GM13977 (cell line): ENCODE measurements around the gene DENND5B.
A peak's percentile ranks its signal among the peaks of the same experiment; 100 is the strongest.

Source experiments
- DNase-seq: peaks from one replicate; pipeline ENCODE4 v3.0.0; 2012; ENCODE audit warnings: low spot score
- in situ Hi-C: fragments of 300-500 bp; cut with MboI; formaldehyde crosslinking; loops from one replicate; pipeline ENCODE4 v1.12.0; 2022; ENCODE audit warnings: low sequenced_read_pairs, low pct_unique_long_range_greater_than_20kb, mixed read lengths, inconsistent platforms; ENCODE audit not compliant: unreplicated experiment
- TF ChIP-seq, protein P1 (sequence below): IDR thresholded peaks from 2 replicates; pipeline ENCODE4 v1.5.1; 2012; ENCODE audit warnings: mild to moderate bottlenecking, control low read depth; ENCODE audit not compliant: insufficient read depth; ENCODE audit errors: extremely low read depth, missing control alignments

DENND5B gene

DNA sequence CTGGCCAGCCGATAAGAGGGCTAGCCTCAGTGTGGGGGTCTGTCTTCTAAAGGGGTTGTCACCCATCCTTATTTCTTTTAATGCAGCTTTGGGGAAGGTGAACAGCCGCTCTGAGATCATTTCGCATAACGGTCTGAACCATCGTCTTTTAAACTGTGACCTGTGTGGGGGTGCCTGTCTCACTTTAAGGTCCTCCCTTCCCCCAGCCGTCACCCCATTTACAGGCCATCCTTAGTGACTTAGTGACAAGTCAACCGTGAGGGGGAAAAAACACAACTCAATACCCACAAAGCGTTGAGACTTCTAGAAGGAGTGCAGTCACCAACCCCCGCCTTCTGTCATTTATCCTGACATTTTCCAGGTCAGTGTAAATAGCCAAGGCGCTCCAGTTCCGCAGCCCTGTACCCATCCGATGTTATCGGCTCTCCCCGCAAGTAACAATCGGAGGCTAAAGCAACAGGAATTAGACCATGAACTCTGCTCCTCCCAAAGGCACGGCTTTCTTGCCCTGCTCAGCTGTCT, 505 bp upstream of the DENND5B start:
- in situ Hi-C loops = no loop called here
- TF ChIP-seq, protein P1, sequence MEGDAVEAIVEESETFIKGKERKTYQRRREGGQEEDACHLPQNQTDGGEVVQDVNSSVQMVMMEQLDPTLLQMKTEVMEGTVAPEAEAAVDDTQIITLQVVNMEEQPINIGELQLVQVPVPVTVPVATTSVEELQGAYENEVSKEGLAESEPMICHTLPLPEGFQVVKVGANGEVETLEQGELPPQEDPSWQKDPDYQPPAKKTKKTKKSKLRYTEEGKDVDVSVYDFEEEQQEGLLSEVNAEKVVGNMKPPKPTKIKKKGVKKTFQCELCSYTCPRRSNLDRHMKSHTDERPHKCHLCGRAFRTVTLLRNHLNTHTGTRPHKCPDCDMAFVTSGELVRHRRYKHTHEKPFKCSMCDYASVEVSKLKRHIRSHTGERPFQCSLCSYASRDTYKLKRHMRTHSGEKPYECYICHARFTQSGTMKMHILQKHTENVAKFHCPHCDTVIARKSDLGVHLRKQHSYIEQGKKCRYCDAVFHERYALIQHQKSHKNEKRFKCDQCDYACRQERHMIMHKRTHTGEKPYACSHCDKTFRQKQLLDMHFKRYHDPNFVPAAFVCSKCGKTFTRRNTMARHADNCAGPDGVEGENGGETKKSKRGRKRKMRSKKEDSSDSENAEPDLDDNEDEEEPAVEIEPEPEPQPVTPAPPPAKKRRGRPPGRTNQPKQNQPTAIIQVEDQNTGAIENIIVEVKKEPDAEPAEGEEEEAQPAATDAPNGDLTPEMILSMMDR = no peak
- peak; percentile 43 for DNase-seq

DNA sequence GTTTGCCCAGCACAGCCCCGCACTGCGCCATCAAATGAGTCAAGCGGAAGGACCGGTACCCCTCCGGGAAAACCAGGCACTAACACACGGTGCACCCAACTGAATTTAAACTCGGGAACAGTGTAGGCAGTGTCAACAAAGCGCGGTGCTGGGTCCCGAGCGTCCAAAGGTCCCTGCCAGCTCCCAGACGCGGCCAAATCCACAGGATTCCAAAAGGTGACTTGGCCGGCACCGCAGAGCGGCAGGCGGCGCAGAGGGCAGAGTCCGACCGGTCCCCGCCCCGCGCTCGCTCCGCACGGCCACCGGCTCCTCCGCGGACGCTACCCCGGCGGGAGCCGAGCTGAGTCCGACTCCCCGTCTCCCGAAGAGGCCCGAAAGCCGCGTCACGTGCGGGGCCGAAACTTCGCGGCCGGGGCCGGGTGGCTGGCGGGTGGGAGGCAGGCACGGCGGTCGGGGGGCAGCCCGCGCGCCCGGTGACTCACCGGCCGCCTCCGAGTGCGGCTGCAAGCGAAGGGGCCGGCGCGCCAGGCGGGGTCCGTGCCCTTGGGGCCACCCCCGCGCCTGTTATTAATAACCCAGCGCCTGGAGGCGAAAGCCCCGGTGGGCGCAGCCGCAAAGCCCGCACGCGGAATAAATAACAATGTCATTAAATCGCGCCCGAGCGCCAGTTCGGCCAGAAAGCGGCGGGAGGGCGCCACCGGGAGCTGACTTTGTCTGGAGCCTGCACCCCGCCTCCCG, 863 bp downstream of the DENND5B start:
- TF ChIP-seq, protein P1 = no peak
- in situ Hi-C loops = no loop called here
- peak; percentile 65 for DNase-seq

DNA sequence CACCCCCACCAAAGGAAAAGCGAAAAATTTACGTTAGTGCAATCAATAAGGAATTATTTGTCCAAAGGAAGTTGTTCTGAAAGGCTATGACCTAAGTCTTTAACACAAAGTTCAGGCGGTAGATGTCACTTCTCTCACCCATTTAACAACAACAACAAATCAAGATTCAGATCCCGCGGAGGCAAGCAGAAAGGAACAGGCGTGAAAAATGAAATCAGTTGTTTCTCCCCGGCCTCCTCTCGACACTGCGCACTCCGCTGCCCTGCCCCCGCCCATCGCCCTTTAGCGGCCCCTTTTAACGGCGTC, 1.4 kb downstream of the DENND5B start:
- DNase-seq = peak; percentile 63
- in situ Hi-C loops = no loop called here

DNA sequence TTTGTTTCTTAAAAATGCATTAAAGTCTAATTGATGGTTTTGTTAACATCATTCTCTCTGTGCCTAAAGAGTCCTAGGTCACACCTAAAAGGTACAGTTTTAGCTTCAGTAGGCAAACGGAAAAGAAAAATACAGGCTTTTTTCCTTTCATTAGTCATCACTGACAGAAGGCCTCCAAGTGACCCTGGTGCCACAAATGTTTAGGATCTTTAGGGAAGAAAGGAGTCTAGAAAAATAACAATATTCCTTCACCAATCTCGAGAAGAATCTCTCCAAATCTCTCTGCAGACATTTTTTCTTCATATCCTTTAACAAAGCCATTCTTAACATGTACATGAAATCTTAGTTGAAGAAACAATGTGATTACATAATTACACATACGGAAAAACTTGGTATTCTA, 2.0 kb downstream of the DENND5B start:
- in situ Hi-C loops = no loop called here
- DNase-seq = no peak
- TF ChIP-seq, protein P1 = no peak

More for the DNA sequence above, 1.4 kb downstream of the DENND5B start:
- TF ChIP-seq, protein P1 = no peak

DNA sequence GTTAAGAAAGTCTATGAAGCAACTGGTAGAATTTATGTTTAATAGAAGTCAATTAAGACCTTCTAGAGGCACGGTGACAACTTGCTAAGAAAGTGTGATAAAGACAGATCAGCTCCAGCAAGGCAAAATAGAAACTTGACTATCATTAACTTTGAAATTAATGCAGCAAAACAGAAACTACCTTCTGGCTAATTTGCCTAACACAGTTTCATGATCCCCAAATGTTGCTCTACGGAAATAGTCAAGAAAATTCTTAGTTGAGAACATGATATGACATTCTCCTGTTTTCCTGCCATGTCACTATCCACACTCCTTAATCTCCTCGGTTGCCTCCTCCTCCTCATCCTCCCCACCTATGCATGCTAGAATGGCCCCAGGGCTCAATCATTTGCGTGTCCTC, 4.2 kb downstream of the DENND5B start:
- DNase-seq = peak; percentile 24
- in situ Hi-C loops = no loop called here
- TF ChIP-seq, protein P1 = no peak

DNA sequence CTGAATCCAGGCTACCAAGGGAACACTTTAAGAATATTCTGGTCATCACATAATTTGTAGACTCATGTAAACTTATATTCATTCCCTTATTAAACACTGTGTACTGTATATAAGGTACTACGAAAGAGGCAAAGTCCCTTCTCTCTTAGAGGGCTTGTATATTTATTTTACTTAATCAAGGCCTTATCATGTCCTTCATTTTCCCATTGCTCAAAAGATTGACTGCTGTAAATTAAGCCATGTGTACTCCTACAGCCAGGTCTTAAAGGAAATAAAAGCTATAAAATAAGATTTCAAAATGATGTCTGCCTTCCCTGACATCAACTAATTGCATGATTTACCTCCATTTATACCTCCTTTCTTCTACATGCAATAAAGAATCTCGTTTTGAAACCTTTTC, 5.0 kb downstream of the DENND5B start:
- no peak for DNase-seq
- in situ Hi-C loops = no loop called here

More for the DNA sequence above, 5.0 kb downstream of the DENND5B start:
- TF ChIP-seq, protein P1 = no peak
